ENCODE data around the gene MECP2.

GRCh38 chrX:154014429-154015380 lies 82.8 kb downstream of the MECP2 start:
- TF ChIP-seq, protein P1, sequence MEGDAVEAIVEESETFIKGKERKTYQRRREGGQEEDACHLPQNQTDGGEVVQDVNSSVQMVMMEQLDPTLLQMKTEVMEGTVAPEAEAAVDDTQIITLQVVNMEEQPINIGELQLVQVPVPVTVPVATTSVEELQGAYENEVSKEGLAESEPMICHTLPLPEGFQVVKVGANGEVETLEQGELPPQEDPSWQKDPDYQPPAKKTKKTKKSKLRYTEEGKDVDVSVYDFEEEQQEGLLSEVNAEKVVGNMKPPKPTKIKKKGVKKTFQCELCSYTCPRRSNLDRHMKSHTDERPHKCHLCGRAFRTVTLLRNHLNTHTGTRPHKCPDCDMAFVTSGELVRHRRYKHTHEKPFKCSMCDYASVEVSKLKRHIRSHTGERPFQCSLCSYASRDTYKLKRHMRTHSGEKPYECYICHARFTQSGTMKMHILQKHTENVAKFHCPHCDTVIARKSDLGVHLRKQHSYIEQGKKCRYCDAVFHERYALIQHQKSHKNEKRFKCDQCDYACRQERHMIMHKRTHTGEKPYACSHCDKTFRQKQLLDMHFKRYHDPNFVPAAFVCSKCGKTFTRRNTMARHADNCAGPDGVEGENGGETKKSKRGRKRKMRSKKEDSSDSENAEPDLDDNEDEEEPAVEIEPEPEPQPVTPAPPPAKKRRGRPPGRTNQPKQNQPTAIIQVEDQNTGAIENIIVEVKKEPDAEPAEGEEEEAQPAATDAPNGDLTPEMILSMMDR (IDR thresholded peaks at IDR 0.05): no peak
- no peak for TF ChIP-seq POLR2A (IDR thresholded peaks at IDR 0.05)

Data from lower leg skin (tissue), 3 donors.